Adrenal gland (tissue), 12 donors: ENCODE measurements around the gene EBLN1. TPM values are rescaled to one million over a fixed set of nuclear protein-coding genes. Genes with fewer than 3 reads are reported as not detected.

Experiments
- DNase-seq, 7 donors: peaks; one replicate each; pipeline ENCODE4 v3.0.0-alpha.2; 2019 to 2020
- H3K27ac ChIP-seq, 5 donors: fragments of 200-600 bp; sonication (generic) in 4 of 5; 1 replicate in 3 of 5; 2 replicates in 2 of 5; pipeline versions ENCODE4 v1.5.1 to v1.8.0; 2016 to 2020; ENCODE audit warnings: mild to moderate bottlenecking in 1 of 5
- H3K27me3 ChIP-seq: fragments of 200-600 bp; 2 replicates; pipeline ENCODE4 v1.8.0; 2021
- H3K36me3 ChIP-seq, 2 donors: fragments of 200-600 bp; replicated peaks in 1 of 2; 1 replicate in 1 of 2; 2 replicates in 1 of 2; pipeline versions ENCODE4 v1.5.1 to v1.8.0; 2018 to 2022
- H3K4me1 ChIP-seq, 2 donors: fragments of 200-600 bp; replicated peaks in 1 of 2; 1 replicate in 1 of 2; 2 replicates in 1 of 2; pipeline versions ENCODE4 v1.5.1 to v1.8.0; 2018 to 2021
- H3K4me3 ChIP-seq, 4 donors: fragments of 200-600 bp; sonication (generic) in 3 of 4; one replicate each; pipeline ENCODE4 v1.5.1; 2016 to 2018
- H3K9me3 ChIP-seq, 3 donors: fragments of 200-600 bp; sonication (generic) in 1 of 3; replicated peaks in 1 of 3; 1 replicate in 2 of 3; 2 replicates in 1 of 3; pipeline versions ENCODE4 v1.5.1 to v1.8.0; 2016 to 2021
- POLR2A ChIP-seq, 2 donors: fragments of 450-650 bp; IDR thresholded peaks; one replicate each; pipeline ENCODE4 v1.6.1; 2017; ENCODE audit warnings: antibody characterized with exemption in 2 of 2, mild to moderate bottlenecking in 2 of 2, moderate library complexity in 1 of 2
- WGBS, 4 donors: extraction: QIAGEN DNeasy Blood & Tissue Kit in 2 of 4; methylation state at CpG; one replicate each; pipeline versions ENCODE4 v1.1.5 to v1.1.7; 2013 to 2017; 5-methylcytosine and 5-hydroxymethylcytosine counted together
- intact Hi-C, 2 donors: fragments of 100-400 bp; cut with DNase I; formaldehyde crosslinking; loops; one replicate each; pipeline versions ENCODE4 v1.14.1 to v1.15.0; 2022 to 2023
- polyA plus RNA-seq, 3 donors: library from polyadenylated mRNA; stranded (reverse); fragments of 200-250 nt in 2 of 3; fragments of 350-450 nt in 1 of 3; fragmentation: Illumina TruSeq in 1 of 3; extraction: RNeasy Lipid Tissue Mini Kit (QIAGEN cat#74804) in 1 of 3; gene quantifications; one replicate each; pipeline ENCODE4 v1.2.3, GENCODE V29; 2013 to 2014
- total RNA-seq, 9 donors: library from RNA; depleted of rRNA in 4 of 9; stranded (reverse); fragments of >200 nt in 4 of 9; fragments of 120-200 nt in 1 of 9; fragmentation: NEBNext Ultra II Directional in 1 of 9; extraction: Animal tissue kit (Norgen Biotek cat#: 25700) in 1 of 9; gene quantifications; one replicate each; pipeline versions ENCODE4 v1.1.0 to v1.2.4, GENCODE V29; 2013 to 2023
- TF ChIP-seq, protein P1 (sequence below), 6 experiments: fragments of 450-650 bp in 4 of 6; fragments of 200-600 bp in 2 of 6; sonication (generic) in 1 of 6; IDR thresholded peaks; 1 replicate in 5 of 6; 2 replicates in 1 of 6; pipeline versions ENCODE4 v1.5.1 to v1.8.0; 2016 to 2021; ENCODE audit warnings: antibody characterized with exemption in 6 of 6, mild to moderate bottlenecking in 2 of 6, moderate library complexity in 1 of 6
- donor health status: healthy with polysubstance abuse.
- donor health status: Bipolar disorder and iron deficiency.
- donor health status: DM: yes; HTN: yes; CAD: no.
- donor health status: DM: no; HTN: no; CAD: no.
- donor health status: DM: no; HTN: no; CAD: no.
- donor health status: DM: yes; HTN: yes; CAD: no.

Gene EBLN1
- total and polyA plus RNA-seq, 12 donors = not detected

DNA sequence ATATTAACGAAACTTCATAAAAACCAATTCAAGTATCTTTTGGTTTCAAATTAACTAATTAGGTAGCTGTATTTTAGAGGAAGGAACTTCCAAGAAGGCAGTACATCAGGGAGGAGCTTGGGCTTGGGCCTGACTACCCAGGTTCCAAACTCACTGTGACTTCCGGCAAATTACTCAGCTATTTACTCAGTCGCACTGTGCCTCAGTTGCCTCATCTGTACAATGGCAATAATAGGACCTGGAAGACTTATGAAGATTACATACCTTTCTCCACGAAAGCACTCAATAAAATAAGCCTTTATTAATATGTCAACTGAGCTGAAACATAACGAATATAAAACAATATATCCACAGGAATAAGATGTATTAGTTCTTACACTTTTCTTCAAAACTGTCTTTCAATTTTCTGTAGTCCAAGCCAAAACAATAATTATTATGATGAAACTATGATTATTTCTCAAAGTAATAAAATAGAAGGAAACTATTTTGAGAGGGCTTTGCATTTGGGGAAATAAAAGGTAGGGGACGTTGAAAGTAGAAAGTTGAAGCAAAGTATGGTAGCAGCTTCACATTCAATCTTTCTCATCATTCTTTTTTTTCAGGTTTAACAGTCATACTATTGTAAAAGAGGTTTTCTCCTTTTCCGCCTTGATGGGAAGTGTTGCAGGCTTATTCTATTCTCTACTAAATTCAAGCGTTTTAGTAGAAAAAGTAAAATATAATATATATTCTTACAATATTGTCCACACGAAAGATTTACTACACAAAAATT is 10.5 kb upstream of the EBLN1 start:
- no peak for TF ChIP-seq POLR2A (IDR thresholded peaks at IDR 0.05)
- TF ChIP-seq, protein P1, sequence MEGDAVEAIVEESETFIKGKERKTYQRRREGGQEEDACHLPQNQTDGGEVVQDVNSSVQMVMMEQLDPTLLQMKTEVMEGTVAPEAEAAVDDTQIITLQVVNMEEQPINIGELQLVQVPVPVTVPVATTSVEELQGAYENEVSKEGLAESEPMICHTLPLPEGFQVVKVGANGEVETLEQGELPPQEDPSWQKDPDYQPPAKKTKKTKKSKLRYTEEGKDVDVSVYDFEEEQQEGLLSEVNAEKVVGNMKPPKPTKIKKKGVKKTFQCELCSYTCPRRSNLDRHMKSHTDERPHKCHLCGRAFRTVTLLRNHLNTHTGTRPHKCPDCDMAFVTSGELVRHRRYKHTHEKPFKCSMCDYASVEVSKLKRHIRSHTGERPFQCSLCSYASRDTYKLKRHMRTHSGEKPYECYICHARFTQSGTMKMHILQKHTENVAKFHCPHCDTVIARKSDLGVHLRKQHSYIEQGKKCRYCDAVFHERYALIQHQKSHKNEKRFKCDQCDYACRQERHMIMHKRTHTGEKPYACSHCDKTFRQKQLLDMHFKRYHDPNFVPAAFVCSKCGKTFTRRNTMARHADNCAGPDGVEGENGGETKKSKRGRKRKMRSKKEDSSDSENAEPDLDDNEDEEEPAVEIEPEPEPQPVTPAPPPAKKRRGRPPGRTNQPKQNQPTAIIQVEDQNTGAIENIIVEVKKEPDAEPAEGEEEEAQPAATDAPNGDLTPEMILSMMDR (IDR thresholded peaks at IDR 0.05) = no peak
- no peaks in the 10 kb centered on the region for H3K36me3 ChIP-seq
- DNase-seq = no peak
- H3K27ac ChIP-seq = peak overlapping the region; percentile 2 to 90 (median 82)
- peak overlapping the region in 3 of 4 donors; percentile 32 to 76 (median 51) for H3K4me3 ChIP-seq
- H3K4me1 ChIP-seq = peaks cover 0 to 7% of the 10 kb centered on the region in 2 donors
- H3K9me3 ChIP-seq = no peaks in the 10 kb centered on the region
- intact Hi-C loops = loop anchor here in 1 of 2 donors (10.0 kb wide), 1 partner anchor 224 kb away; the partner anchor contains the start of gene DNAJC1
- 44 to 49% (median 48%) methylated on average over 9 of the region's 9 CpGs for WGBS, 4 donors
- no peaks in the 10 kb centered on the region for H3K27me3 ChIP-seq

DNA sequence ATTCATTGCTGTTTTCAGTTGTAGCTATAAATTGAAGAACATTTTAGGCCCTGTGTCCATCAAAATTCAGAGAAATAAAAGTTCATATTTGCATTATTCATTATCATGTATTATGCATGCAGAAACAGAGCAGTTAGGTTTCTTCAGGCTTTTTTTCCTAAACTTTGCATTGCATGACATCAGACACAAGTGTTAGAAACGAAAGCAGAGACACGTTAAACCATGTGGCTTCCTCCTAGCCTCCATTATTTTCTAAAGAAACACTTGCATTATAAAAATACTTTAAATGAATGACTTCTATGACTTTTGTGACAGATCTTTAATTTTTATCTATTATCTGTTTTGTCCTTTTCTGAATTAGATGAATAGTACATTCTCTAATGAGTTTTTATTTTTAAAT is 8.8 kb upstream of the EBLN1 start:
- Histone ChIP-seq H3K27me3 (peaks cover 5% of the 10 kb centered on the region), H3K27ac (no peak overlapping the region), H3K9me3 (no peaks in the 10 kb centered on the region), H3K36me3 (no peaks in the 10 kb centered on the region), H3K4me1 (peaks cover 0 to 7% of the 10 kb centered on the region in 2 donors), H3K4me3 (no peak overlapping the region)
- WGBS, 4 donors = 84 to 87% (median 85%) methylated on average over 2 of the region's 2 CpGs
- TF ChIP-seq, protein P1 (IDR thresholded peaks at IDR 0.05) = no peak
- no peak for TF ChIP-seq POLR2A (IDR thresholded peaks at IDR 0.05)
- intact Hi-C loops = loop anchor here in 1 of 2 donors (10.0 kb wide), 1 partner anchor 222 kb away; the partner anchor contains the start of gene DNAJC1
- no peak for DNase-seq

DNA sequence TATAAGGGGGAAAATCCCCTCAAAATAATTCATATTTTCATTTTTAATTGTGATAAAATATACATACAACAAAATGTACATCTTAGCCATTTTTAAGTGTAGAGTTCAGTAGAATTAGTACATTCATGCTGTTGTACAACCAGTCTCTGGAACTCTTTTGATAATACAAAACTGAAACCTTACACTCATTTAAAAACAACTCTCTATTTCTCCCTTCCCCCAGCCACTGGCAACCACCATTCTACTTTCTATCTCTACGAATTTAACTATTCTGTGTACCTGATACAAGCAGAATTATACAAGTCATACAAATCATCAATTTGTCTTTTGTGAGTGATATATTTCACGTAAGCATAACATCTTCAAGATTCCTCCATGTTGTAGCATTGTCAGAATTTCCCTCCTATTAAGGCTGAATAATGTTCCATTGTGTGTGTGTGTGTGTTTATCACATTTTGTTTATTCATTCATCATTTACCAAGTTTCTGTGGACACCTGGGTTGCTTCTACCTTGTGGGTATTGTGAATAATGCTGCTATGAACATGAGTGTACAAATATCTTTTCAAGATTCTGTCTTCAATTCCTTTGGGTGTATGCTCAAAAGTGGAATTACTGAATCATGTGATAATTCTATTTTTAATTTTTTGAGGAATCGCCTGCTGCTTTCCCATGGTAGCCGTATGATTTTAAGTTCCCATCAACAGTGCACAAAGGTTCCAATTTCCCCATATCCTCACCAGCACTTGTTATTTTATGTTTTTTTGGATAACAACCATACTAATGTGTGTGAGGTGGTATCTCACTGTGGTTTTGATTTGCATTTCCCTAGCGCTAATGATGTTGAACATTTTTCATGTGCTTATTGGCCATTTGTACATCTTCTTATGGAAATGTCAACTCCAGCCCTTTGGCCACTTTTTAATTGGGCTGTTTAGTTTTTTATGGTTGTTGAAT is 4.7 kb upstream of the EBLN1 start:
- intact Hi-C loops = loop anchor here in 1 of 2 donors (10.0 kb wide), 1 partner anchor 218 kb away; the partner anchor contains the start of gene DNAJC1
- WGBS, 4 donors = 79 to 83% (median 79%) methylated on average over 5 of the region's 5 CpGs
- H3K4me1 ChIP-seq = no peaks in the 10 kb centered on the region
- no peaks in the 10 kb centered on the region for H3K9me3 ChIP-seq
- H3K4me3 ChIP-seq = no peak overlapping the region
- no peaks in the 10 kb centered on the region for H3K36me3 ChIP-seq
- no peak for DNase-seq
- no peak for TF ChIP-seq POLR2A (IDR thresholded peaks at IDR 0.05)
- TF ChIP-seq, protein P1 (IDR thresholded peaks at IDR 0.05) = no peak
- H3K27ac ChIP-seq = no peak overlapping the region
- peaks cover 5% of the 10 kb centered on the region for H3K27me3 ChIP-seq

DNA sequence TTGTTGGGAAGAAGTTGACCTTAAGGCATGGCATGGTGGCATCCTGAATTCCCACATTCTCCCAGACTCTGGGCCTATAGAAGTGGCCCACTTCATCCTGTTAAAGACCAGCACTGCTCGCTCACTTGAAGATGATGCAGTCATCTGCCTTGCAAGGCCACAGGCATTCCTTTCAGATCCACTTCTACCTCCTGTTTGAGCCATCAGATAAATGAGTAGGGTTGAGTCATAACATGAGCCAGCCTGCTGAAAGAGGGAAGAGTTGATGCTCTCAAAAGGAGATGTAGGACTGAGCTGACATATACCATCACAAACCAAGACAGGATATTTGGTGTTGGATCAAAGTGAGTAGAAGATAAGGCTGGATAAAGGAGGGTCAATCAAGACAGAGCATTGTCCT is 1.5 kb upstream of the EBLN1 start:
- H3K36me3 ChIP-seq = no peaks in the 10 kb centered on the region
- WGBS, 4 donors = 74 to 91% (median 85%) methylated on average over 1 of the region's 1 CpG
- no peak overlapping the region for H3K4me3 ChIP-seq
- no peaks in the 10 kb centered on the region for H3K4me1 ChIP-seq
- H3K9me3 ChIP-seq = no peaks in the 10 kb centered on the region
- H3K27me3 ChIP-seq = peaks cover 5% of the 10 kb centered on the region
- intact Hi-C loops = loop anchor here in 1 of 2 donors (10.0 kb wide), 1 partner anchor 205 kb away; no protein-coding TSS in a partner anchor
- no peak for TF ChIP-seq POLR2A (IDR thresholded peaks at IDR 0.05)
- TF ChIP-seq, protein P1 (IDR thresholded peaks at IDR 0.05) = no peak
- no peak overlapping the region for H3K27ac ChIP-seq
- no peak for DNase-seq
